ENCODE measurements around the gene ERC1. TPM values are rescaled to one million over a fixed set of nuclear protein-coding genes. Genes with fewer than 3 reads are reported as not detected.

Gene ERC1
- total RNA-seq, 2 experiments from 2014 or later: 21.7 to 27.0 TPM

- DNase-seq: no peak
- ATAC-seq: no peak
- Mint-ChIP-seq H3K4me1 (ENCODE audit: low read depth) (no peaks in the 10 kb centered on the region), H3K4me3 (no peak overlapping the region), H3K36me3 (ENCODE audit: low read depth) (peaks cover 14% of the 10 kb centered on the region), H3K27ac (no peak overlapping the region), H3K9me3 (no peaks in the 10 kb centered on the region), H3K27me3 (no peaks in the 10 kb centered on the region)
- CTCF ChIA-PET: no interaction called here
- intact Hi-C loops (cut with micrococcal nuclease): no loop called here
- POLR2A ChIA-PET: interaction anchor here (0.5 kb wide), 1 partner anchor 829 kb away, joined by 5 read pairs; no protein-coding TSS in a partner anchor
- TF ChIP-seq, protein P1, sequence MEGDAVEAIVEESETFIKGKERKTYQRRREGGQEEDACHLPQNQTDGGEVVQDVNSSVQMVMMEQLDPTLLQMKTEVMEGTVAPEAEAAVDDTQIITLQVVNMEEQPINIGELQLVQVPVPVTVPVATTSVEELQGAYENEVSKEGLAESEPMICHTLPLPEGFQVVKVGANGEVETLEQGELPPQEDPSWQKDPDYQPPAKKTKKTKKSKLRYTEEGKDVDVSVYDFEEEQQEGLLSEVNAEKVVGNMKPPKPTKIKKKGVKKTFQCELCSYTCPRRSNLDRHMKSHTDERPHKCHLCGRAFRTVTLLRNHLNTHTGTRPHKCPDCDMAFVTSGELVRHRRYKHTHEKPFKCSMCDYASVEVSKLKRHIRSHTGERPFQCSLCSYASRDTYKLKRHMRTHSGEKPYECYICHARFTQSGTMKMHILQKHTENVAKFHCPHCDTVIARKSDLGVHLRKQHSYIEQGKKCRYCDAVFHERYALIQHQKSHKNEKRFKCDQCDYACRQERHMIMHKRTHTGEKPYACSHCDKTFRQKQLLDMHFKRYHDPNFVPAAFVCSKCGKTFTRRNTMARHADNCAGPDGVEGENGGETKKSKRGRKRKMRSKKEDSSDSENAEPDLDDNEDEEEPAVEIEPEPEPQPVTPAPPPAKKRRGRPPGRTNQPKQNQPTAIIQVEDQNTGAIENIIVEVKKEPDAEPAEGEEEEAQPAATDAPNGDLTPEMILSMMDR (IDR thresholded peaks at IDR 0.05): no peak
These were observed 457.3 kb downstream of the ERC1 start for GRCh38 chr12:1448336-1448735.

DNA sequence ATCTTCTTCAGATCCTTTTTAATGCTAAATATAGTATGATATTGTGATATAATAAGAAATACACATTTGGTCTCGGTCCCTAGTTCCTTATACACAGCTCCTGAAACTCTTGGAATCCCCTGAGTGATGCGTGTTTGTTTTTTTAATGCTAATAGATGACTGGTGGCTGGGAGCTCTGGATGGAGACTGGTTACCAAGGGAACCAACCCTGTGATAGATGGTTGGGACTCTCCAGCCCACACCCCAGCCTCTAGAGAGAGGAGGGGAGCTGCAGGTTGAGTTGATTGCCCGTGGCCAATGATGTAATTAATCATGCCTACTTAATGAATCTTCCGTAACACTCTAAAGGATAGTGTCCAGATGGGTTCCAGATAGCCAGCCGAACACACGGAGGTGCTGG is 462.8 kb downstream of the ERC1 start:
- Mint-ChIP-seq H3K27me3 (no peaks in the 10 kb centered on the region), H3K4me1 (ENCODE audit: low read depth) (no peaks in the 10 kb centered on the region), H3K9me3 (no peaks in the 10 kb centered on the region), H3K27ac (no peak overlapping the region), H3K4me3 (no peak overlapping the region), H3K36me3 (ENCODE audit: low read depth) (peaks cover 2% of the 10 kb centered on the region)
- intact Hi-C loops (cut with micrococcal nuclease): no loop called here
- POLR2A ChIA-PET: no interaction called here
- TF ChIP-seq, protein P1 (IDR thresholded peaks at IDR 0.05): no peak
- DNase-seq: no peak
- ATAC-seq: no peak
- CTCF ChIA-PET: no interaction called here

- no peaks in the 10 kb centered on the region for H3K9me3 Mint-ChIP-seq
- H3K27me3 Mint-ChIP-seq: no peaks in the 10 kb centered on the region
- no peaks in the 10 kb centered on the region for H3K4me1 Mint-ChIP-seq (ENCODE audit: low read depth)
- H3K4me3 Mint-ChIP-seq: no peak overlapping the region
- intact Hi-C loops (cut with micrococcal nuclease): no loop called here
- POLR2A ChIA-PET: no interaction called here
- DNase-seq (no peak), ATAC-seq (no peak)
- H3K36me3 Mint-ChIP-seq (ENCODE audit: low read depth): peaks cover 3% of the 10 kb centered on the region
- CTCF ChIA-PET: interaction anchor here (1.4 kb wide), 1 partner anchor 339 kb away, joined by 3 read pairs; no protein-coding TSS in a partner anchor
- TF ChIP-seq, protein P1 (IDR thresholded peaks at IDR 0.05): no peak
- H3K27ac Mint-ChIP-seq: no peak overlapping the region
These were observed 465.9 kb downstream of the ERC1 start for GRCh38 chr12:1456885-1457284.

DNA sequence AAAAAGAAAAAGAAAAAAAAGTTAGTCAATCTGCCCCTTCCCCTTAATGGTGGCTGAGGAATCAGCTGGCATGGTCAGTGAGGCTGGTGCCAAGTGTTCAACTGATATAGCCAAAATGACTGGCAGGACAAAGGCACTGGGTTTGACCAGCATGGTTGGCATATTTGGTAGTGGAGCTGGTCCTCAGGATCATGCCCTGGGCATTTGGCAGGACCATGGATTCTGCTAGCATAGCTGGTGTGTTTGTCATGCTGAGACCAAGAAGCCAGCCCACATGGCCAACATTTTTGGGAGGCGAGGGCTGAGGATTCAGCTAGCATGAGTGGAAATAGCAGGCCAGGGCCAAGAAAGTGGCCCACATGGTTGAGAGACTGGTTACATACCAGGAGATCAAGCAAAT is 466.9 kb downstream of the ERC1 start:
- DNase-seq (no peak), ATAC-seq (no peak)
- no peak overlapping the region for H3K27ac Mint-ChIP-seq
- ChIA-PET POLR2A (no interaction called here), CTCF (interaction anchor here (1.3 kb wide), 1 partner anchor 340 kb away, joined by 3 read pairs; no protein-coding TSS in a partner anchor)
- no peak overlapping the region for H3K4me3 Mint-ChIP-seq
- intact Hi-C loops (cut with micrococcal nuclease): no loop called here
- H3K4me1 Mint-ChIP-seq (ENCODE audit: low read depth): no peaks in the 10 kb centered on the region
- no peaks in the 10 kb centered on the region for H3K9me3 Mint-ChIP-seq
- H3K27me3 Mint-ChIP-seq: no peaks in the 10 kb centered on the region
- H3K36me3 Mint-ChIP-seq (ENCODE audit: low read depth): peaks cover 1% of the 10 kb centered on the region
- TF ChIP-seq, protein P1 (IDR thresholded peaks at IDR 0.05): no peak

DNA sequence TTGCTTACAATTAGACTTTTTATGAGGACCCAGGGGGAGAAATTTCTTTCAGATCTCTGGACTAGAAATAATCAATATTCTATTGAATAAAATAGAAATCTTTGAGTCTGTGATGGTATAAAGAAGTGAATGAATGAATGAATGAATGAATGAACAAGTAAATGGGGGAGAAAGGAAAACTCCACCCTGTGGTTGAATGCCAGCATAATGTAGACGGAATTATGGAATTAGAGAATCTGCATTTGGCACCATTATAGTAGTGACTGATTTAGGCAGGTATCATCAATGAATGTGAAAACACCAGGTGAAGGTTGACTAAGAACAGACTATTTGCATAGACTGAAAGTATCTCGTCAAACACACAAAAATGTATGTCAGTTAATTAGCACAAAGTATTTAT is 468.3 kb downstream of the ERC1 start:
- Mint-ChIP-seq H3K27me3 (no peaks in the 10 kb centered on the region), H3K27ac (no peak overlapping the region), H3K4me3 (no peak overlapping the region), H3K4me1 (ENCODE audit: low read depth) (no peaks in the 10 kb centered on the region), H3K9me3 (no peaks in the 10 kb centered on the region), H3K36me3 (ENCODE audit: low read depth) (peaks cover 1% of the 10 kb centered on the region)
- DNase-seq (no peak), ATAC-seq (no peak)
- CTCF ChIA-PET: interaction anchor here (1.3 kb wide), 1 partner anchor 341 kb away, joined by 3 read pairs; no protein-coding TSS in a partner anchor
- POLR2A ChIA-PET: no interaction called here
- intact Hi-C loops (cut with micrococcal nuclease): no loop called here
- TF ChIP-seq, protein P1 (IDR thresholded peaks at IDR 0.05): no peak

All from activated CD8-positive, alpha-beta T cell treated with anti-CD3 and anti-CD28 coated beads for 36 hours (primary cell).